GM21390 (cell line): ENCODE results near the gene SLC25A19.
"Not testable (repeated sequence)": the region's sequence is repeated elsewhere in the genome, so short reads cannot be mapped to it uniquely, and the experiment has no call there.

Source experiments
- ATAC-seq: cut with Tn5 transposase; IDR thresholded peaks from one replicate; pipeline ENCODE4 v1.9.1; 2021; ENCODE audit not compliant: unreplicated experiment

SLC25A19 gene

GRCh38 chr17:75267411-75268232, 21.6 kb downstream of the SLC25A19 start:
- ATAC-seq = no peak

- no peak for ATAC-seq
Observed at GRCh38 chr17:75267153-75267410, 22.2 kb downstream of the SLC25A19 start.

- ATAC-seq = no peak
Observed at GRCh38 chr17:75266316-75267152, 22.7 kb downstream of the SLC25A19 start.

GRCh38 chr17:75265614-75266315, 23.5 kb downstream of the SLC25A19 start:
- ATAC-seq = no peak

- ATAC-seq = no peak
Observed at GRCh38 chr17:75263055-75263454, 26.2 kb downstream of the SLC25A19 start.

- peak; percentile 4 for ATAC-seq
Observed at GRCh38 chr17:75262112-75262606, 27.1 kb downstream of the SLC25A19 start.

GRCh38 chr17:75261336-75262111, 27.7 kb downstream of the SLC25A19 start, which contains the start of the genes GGA3 and MRPS7:
Gene GGA3 (minus strand): TSS chr17:75261606. CDS start chr17:75261587, 19 bp downstream.
Gene MRPS7 (plus strand): TSS chr17:75261879. CDS start chr17:75261901, 22 bp downstream.
- peak; percentile 91 for ATAC-seq

- peak; percentile 22 for ATAC-seq
Observed at GRCh38 chr17:75260641-75261335, 28.4 kb downstream of the SLC25A19 start.

- ATAC-seq = not testable (repeated sequence)
Observed at GRCh38 chr17:75257228-75257627, 32.0 kb downstream of the SLC25A19 start.

- ATAC-seq = not testable (repeated sequence)
Observed at GRCh38 chr17:75255954-75256698, 33.1 kb downstream of the SLC25A19 start.

- no peak for ATAC-seq
Observed at GRCh38 chr17:75252039-75252816, 37.0 kb downstream of the SLC25A19 start.

GRCh38 chr17:75250009-75250471, 39.2 kb downstream of the SLC25A19 start:
- peak; percentile 91 for ATAC-seq

- no peak for ATAC-seq
Observed at GRCh38 chr17:75249564-75249963, 39.7 kb downstream of the SLC25A19 start.

GRCh38 chr17:75246404-75246803, 42.8 kb downstream of the SLC25A19 start:
- ATAC-seq = no peak

- no peak for ATAC-seq
Observed at GRCh38 chr17:75245011-75245410, 44.2 kb downstream of the SLC25A19 start.

GRCh38 chr17:75244133-75244866, 44.9 kb downstream of the SLC25A19 start:
- ATAC-seq = no peak

- ATAC-seq = no peak
Observed at GRCh38 chr17:75242461-75243042, 46.7 kb downstream of the SLC25A19 start.
